Tibial nerve (tissue), 4 donors: ENCODE data around the gene PRDX5. TPM values are rescaled to one million over a fixed set of nuclear protein-coding genes. Genes with fewer than 3 reads are reported as not detected.
"Not testable (repeated sequence)": the region's sequence is repeated elsewhere in the genome, so short reads cannot be mapped to it uniquely, and the experiment has no call there.

Experiments used
- DNase-seq, 2 donors: peaks; one replicate each; pipeline ENCODE4 v3.0.0-alpha.2; 2019; ENCODE audit warnings: low spot score in 2 of 2
- H3K27ac ChIP-seq, 4 donors: fragments of 200-600 bp; sonication (generic) in 3 of 4; one replicate each; pipeline ENCODE4 v1.5.1; 2017 to 2019; ENCODE audit warnings: mild to moderate bottlenecking in 1 of 4
- H3K27me3 ChIP-seq, 2 donors: fragments of 200-600 bp; sonication (generic) in 1 of 2; one replicate each; pipeline versions ENCODE4 v1.5.1 to v1.6.0; 2017 to 2019
- H3K36me3 ChIP-seq, 3 donors: fragments of 200-600 bp; sonication (generic); one replicate each; pipeline ENCODE4 v1.5.1; 2018 to 2019
- H3K4me1 ChIP-seq, 4 donors: fragments of 200-600 bp; sonication (generic) in 3 of 4; one replicate each; pipeline ENCODE4 v1.5.1; 2017 to 2019
- H3K4me3 ChIP-seq, 4 donors: fragments of 200-600 bp; sonication (generic) in 3 of 4; one replicate each; pipeline ENCODE4 v1.5.1; 2017 to 2019; ENCODE audit warnings: mild to moderate bottlenecking in 1 of 4, moderate library complexity in 1 of 4
- H3K9me3 ChIP-seq, 4 donors: fragments of 200-600 bp; sonication (generic) in 3 of 4; one replicate each; pipeline ENCODE4 v1.5.1; 2017 to 2019
- CTCF ChIP-seq, 5 experiments: fragments of 200-600 bp in 3 of 5; fragments of 450-650 bp in 2 of 5; sonication (generic) in 3 of 5; IDR thresholded peaks; one replicate each; pipeline ENCODE4 v1.5.1; 2016 to 2019; ENCODE audit warnings: antibody characterized with exemption in 5 of 5, mild to moderate bottlenecking in 3 of 5, moderate library complexity in 2 of 5
- EP300 ChIP-seq, 2 donors: sonication (generic); formaldehyde crosslinking; IDR thresholded peaks; one replicate each; pipeline ENCODE4 v1.6.1; 2017; ENCODE audit warnings: antibody characterized with exemption in 2 of 2, mild to moderate bottlenecking in 1 of 2
- POLR2A ChIP-seq, 2 donors: fragments of 450-650 bp; IDR thresholded peaks; one replicate each; pipeline ENCODE4 v1.6.1; 2017; ENCODE audit warnings: antibody characterized with exemption in 2 of 2, mild to moderate bottlenecking in 2 of 2, moderate library complexity in 2 of 2
- WGBS, 2 donors: methylation state at CpG; one replicate each; pipeline ENCODE4 v1.1.5; 2018; 5-methylcytosine and 5-hydroxymethylcytosine counted together
- total RNA-seq, 4 donors: library from RNA; depleted of rRNA; stranded (reverse); fragments of >200 nt; gene quantifications; one replicate each; pipeline ENCODE4 v1.1.0, GENCODE V29; 2016

Gene PRDX5
- total RNA-seq, 4 donors from 2014 or later = 142 to 246 (median 204) TPM

GRCh38 chr11:64323373-64323772, 5.5 kb downstream of the PRDX5 start:
- Histone ChIP-seq H3K27me3 (no peaks in the 10 kb centered on the region), H3K9me3 (peaks cover 0 to 5% (median 0%) of the 10 kb centered on the region in 4 donors), H3K4me1 (peaks cover 0 to 18% (median 7%) of the 10 kb centered on the region in 4 donors), H3K27ac (no peak overlapping the region), H3K4me3 (no peak overlapping the region), H3K36me3 (peaks cover 0 to 41% (median 11%) of the 10 kb centered on the region in 3 donors)
- WGBS, 2 donors = 34 to 57% methylated on average over 5 of the region's 5 CpGs
- TF ChIP-seq CTCF (IDR thresholded peaks at IDR 0.05) = no peak
- no peak for TF ChIP-seq EP300 (IDR thresholded peaks at IDR 0.05)
- TF ChIP-seq POLR2A (IDR thresholded peaks at IDR 0.05) = no peak
- no peak for DNase-seq

DNA sequence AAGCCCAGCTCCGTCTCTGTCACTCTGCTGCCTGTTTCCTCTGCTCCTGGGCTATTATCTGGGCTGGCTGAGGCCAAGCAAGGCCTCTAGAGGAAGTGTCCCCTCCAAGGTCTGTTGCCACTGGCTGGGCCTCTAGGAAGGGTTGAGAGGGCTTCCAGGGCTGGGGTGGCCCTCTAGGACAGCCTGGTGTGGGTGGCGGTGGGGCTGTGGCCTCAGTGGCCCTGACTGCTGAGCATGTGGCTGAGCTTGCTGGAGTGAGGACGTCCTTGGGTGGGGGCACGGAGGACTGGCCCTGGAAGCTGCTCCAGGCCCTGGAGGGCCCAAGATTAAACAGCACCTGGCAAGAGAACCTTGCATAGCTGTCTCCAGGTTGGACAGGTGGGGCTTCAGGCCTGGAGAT, 6.1 kb downstream of the PRDX5 start:
- DNase-seq, H3K27ac ChIP-seq, H3K27me3 ChIP-seq, H3K4me3 ChIP-seq, H3K9me3 ChIP-seq: not testable (repeated sequence)
- H3K4me1 ChIP-seq = peaks cover 0 to 16% (median 5%) of the 10 kb centered on the region in 4 donors
- peaks cover 0 to 41% (median 11%) of the 10 kb centered on the region in 3 donors for H3K36me3 ChIP-seq
- WGBS, 2 donors = 72 to 78% methylated on average over 4 of the region's 4 CpGs

GRCh38 chr11:64324692-64325469, 7.0 kb downstream of the PRDX5 start:
- no peak overlapping the region for H3K4me3 ChIP-seq
- 80% methylated on average over 11 of the region's 11 CpGs for WGBS, 2 donors

DNA sequence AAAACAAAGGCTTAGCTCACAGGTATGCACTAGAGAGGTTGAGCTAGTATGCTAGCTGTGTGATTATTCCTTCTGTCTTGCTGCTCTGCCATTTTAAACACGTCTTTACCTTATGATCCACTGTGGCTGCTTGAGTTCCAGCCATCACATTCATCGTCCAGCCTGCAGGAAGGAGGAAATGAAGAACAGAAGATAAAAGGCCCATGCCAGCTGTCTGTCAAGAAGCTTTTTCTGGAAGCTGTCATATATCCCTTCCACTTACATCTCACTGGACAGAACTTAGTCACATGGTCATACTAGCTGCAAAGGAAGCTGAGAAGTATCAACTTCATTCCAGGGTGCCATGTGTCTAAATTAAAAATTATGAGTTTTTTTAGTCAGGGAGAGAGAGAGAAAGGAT, 9.5 kb downstream of the PRDX5 start:
- no peak for DNase-seq
- H3K4me1 ChIP-seq = peaks cover 0 to 32% (median 10%) of the 10 kb centered on the region in 4 donors
- H3K9me3 ChIP-seq = peaks cover 0 to 5% (median 0%) of the 10 kb centered on the region in 4 donors
- H3K36me3 ChIP-seq = peaks cover 0 to 11% (median 0%) of the 10 kb centered on the region in 3 donors
- no peaks in the 10 kb centered on the region for H3K27me3 ChIP-seq
- no peak overlapping the region for H3K4me3 ChIP-seq
- 91 to 94% methylated on average over 2 of the region's 2 CpGs for WGBS, 2 donors
- no peak overlapping the region for H3K27ac ChIP-seq
- TF ChIP-seq POLR2A (IDR thresholded peaks at IDR 0.05) (no peak), CTCF (IDR thresholded peaks at IDR 0.05) (no peak), EP300 (IDR thresholded peaks at IDR 0.05) (no peak)

More at GRCh38 chr11:64324692-64325469, 7.0 kb downstream of the PRDX5 start:
- Histone ChIP-seq H3K4me1 (peaks cover 0 to 16% (median 2%) of the 10 kb centered on the region in 4 donors), H3K9me3 (peaks cover 0 to 5% (median 0%) of the 10 kb centered on the region in 4 donors), H3K36me3 (peaks cover 0 to 34% (median 11%) of the 10 kb centered on the region in 3 donors), H3K27ac (no peak overlapping the region), H3K27me3 (no peaks in the 10 kb centered on the region)
- TF ChIP-seq CTCF (IDR thresholded peaks at IDR 0.05) (no peak), POLR2A (IDR thresholded peaks at IDR 0.05) (no peak), EP300 (IDR thresholded peaks at IDR 0.05) (no peak)
- no peak for DNase-seq

- Histone ChIP-seq H3K27ac (no peak overlapping the region), H3K36me3 (peaks cover 0 to 5% (median 0%) of the 10 kb centered on the region in 3 donors), H3K4me1 (peaks cover 0 to 30% (median 11%) of the 10 kb centered on the region in 4 donors), H3K9me3 (peaks cover 0 to 5% (median 0%) of the 10 kb centered on the region in 4 donors), H3K27me3 (no peaks in the 10 kb centered on the region), H3K4me3 (no peak overlapping the region)
- no peak for DNase-seq
- 77 to 86% methylated on average over 3 of the region's 3 CpGs for WGBS, 2 donors
- no peak for TF ChIP-seq POLR2A (IDR thresholded peaks at IDR 0.05)
- TF ChIP-seq EP300 (IDR thresholded peaks at IDR 0.05) = no peak
- TF ChIP-seq CTCF (IDR thresholded peaks at IDR 0.05) = no peak
These were observed 10.1 kb downstream of the PRDX5 start for GRCh38 chr11:64327993-64328392.
